Stromal cell of bone marrow (primary cell): Measurements from ENCODE around the gene SPATA21.
"Not testable (repeated sequence)": the region's sequence is repeated elsewhere in the genome, so short reads cannot be mapped to it uniquely, and the experiment has no call there.

Experiments used
- DNase-seq: peaks from one replicate; pipeline ENCODE4 v3.0.0-alpha.2; 2012; ENCODE audit warnings: low read depth

Gene SPATA21

GRCh38 chr1:16436946-16437474 is at the start of gene SPATA21:
Gene SPATA21, minus strand, starts transcription at chr1:16437424. Its CDS starts 6,053 bp downstream, at chr1:16431371.
- no peak for DNase-seq

GRCh38 chr1:16487011-16487410 is 49.8 kb upstream of the SPATA21 start:
- DNase-seq, result not testable (repeated sequence)

- not testable (repeated sequence) for DNase-seq
Measured at GRCh38 chr1:16486316-16486715, 49.1 kb upstream of the SPATA21 start.

GRCh38 chr1:16484931-16485330 is 47.7 kb upstream of the SPATA21 start:
- no peak for DNase-seq

GRCh38 chr1:16484501-16484835 is 47.2 kb upstream of the SPATA21 start:
- DNase-seq, result no peak

- not testable (repeated sequence) for DNase-seq
Measured at GRCh38 chr1:16483639-16484500, 46.6 kb upstream of the SPATA21 start.

GRCh38 chr1:16483146-16483545 is 45.9 kb upstream of the SPATA21 start:
- not testable (repeated sequence) for DNase-seq

GRCh38 chr1:16478091-16478490 is 40.9 kb upstream of the SPATA21 start:
- DNase-seq, result no peak

- DNase-seq, result not testable (repeated sequence)
Measured at GRCh38 chr1:16475771-16476770, 38.8 kb upstream of the SPATA21 start.

GRCh38 chr1:16474891-16475290 is 37.7 kb upstream of the SPATA21 start:
- not testable (repeated sequence) for DNase-seq

GRCh38 chr1:16474166-16474800 is 37.1 kb upstream of the SPATA21 start:
- DNase-seq, result no peak

- no peak for DNase-seq
Measured at GRCh38 chr1:16468558-16468957, 31.3 kb upstream of the SPATA21 start.

GRCh38 chr1:16464917-16465625 is 27.8 kb upstream of the SPATA21 start:
- no peak for DNase-seq

GRCh38 chr1:16462773-16463330 is 25.6 kb upstream of the SPATA21 start:
- DNase-seq, result no peak

- no peak for DNase-seq
Measured at GRCh38 chr1:16461681-16462080, 24.5 kb upstream of the SPATA21 start.

GRCh38 chr1:16459352-16459925 is 22.2 kb upstream of the SPATA21 start:
- DNase-seq, result no peak

- DNase-seq, result no peak
Measured at GRCh38 chr1:16458831-16459230, 21.6 kb upstream of the SPATA21 start.

- not testable (repeated sequence) for DNase-seq
Measured at GRCh38 chr1:16456151-16456550, 18.9 kb upstream of the SPATA21 start.

GRCh38 chr1:16454909-16455308 is 17.7 kb upstream of the SPATA21 start:
- DNase-seq, result not testable (repeated sequence)

- DNase-seq, result no peak
Measured at GRCh38 chr1:16451841-16452528, 14.8 kb upstream of the SPATA21 start.
